HG02970 (cell line): ENCODE measurements around the gene CPNE7.

ENCODE experiments used
- ATAC-seq: cut with Tn5 transposase; IDR thresholded peaks from one replicate; pipeline ENCODE4 v1.9.1; 2021; ENCODE audit warnings: mild to moderate bottlenecking, moderate library complexity, moderate number of reproducible peaks; ENCODE audit not compliant: unreplicated experiment, low FRiP score

The CPNE7 gene

DNA sequence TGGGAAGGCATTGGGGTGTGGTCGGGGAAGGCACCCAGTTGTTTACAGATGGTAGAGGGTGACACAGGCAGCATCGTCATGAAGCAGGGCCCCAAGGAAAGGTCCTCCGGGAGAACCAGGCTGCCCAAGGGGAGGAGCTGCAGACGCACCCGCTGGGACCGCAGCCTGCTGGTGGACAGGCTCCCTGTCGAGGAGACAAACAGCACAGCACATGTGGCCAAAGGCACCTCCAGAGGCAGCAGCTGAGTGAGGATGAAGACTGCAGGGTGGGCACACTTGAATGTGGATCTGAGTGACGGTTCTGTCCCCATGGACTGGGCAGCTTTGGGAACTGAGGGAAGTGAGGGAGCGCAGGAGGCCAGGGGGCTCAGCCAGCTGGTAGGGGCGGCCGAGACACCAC lies 69.6 kb downstream of the CPNE7 start:
- ATAC-seq = no peak

DNA sequence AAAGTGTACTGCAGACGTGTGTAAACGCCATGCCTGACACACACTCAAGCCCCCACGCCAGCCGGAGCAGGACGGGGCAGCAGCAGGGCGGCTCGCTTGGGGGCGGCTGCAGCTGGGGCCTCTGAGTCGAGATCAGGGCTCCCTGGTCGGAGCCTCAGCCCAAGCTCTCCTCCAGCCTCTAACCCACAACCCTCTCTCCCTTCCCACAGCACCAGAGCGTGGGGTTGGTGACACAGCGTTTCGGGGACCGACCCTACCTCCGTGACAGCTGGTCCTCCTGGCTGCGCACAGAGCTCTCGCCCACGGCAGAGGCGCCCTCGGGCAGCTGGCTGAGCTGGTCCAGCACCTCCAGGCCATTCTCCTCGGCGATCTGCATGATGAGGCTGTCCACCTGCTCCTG lies 70.7 kb downstream of the CPNE7 start:
- ATAC-seq = no peak
